ENCODE results near the gene EFHC1. TPM values are rescaled to one million over a fixed set of nuclear protein-coding genes. Genes with fewer than 3 reads are reported as not detected.

Gene EFHC1
- total and polyA plus RNA-seq, 2 experiments from 2014 or later = 24.3 to 28.0 TPM

DNA sequence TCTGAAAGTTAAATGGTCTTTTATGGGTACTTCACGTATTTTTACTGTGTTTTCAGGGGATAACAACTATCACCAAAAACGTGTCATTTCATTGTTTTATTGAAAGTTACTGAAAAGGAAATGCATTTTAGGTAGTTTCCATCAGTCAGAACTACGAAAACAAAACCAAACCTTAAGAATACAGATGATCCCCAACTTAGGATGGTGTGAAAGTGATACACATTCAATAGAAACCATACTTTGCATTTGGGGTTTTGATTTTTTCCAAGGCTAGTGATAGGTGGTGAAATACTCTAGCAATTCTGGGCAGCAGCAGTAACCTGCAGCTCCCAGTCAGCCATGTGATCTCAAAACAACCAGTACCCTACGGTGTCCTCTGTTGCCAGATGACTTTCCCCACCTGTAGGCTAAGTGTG, 25.9 kb upstream of the EFHC1 start:
- H4K20me1 ChIP-seq (replicated peaks; ENCODE audit: insufficient read depth) = no peaks in the 10 kb centered on the region; the same call in 1 of the 2 replicates
- no peak for DNase-seq (ENCODE audit: low spot score)
- H3K27ac ChIP-seq (ENCODE audit: low read depth) = no peak overlapping the region
- Mint-ChIP-seq H3K36me3 (ENCODE audit: low read depth) (no peaks in the 10 kb centered on the region), H3K4me1 (peaks cover 7% of the 10 kb centered on the region), H3K27ac (no peak overlapping the region), H3K4me3 (no peak overlapping the region), H3K27me3 (ENCODE audit: insufficient read depth, low read depth, poor library complexity) (no peaks in the 10 kb centered on the region), H3K9me3 (no peaks in the 10 kb centered on the region; the same call in 2 of the 3 replicates)
- H2AFZ ChIP-seq = no peak overlapping the region
- no peak overlapping the region for H3K4me3 ChIP-seq
- H3K36me3 ChIP-seq (ENCODE audit: insufficient read depth) = no peaks in the 10 kb centered on the region
- no peaks in the 10 kb centered on the region for H3K9me2 ChIP-seq (ENCODE audit: insufficient read depth)
- H3K4me2 ChIP-seq = no peak overlapping the region
- H3K27me3 ChIP-seq (ENCODE audit: insufficient read depth) = no peaks in the 10 kb centered on the region
- TF ChIP-seq ZNF331 (CRISPR knock-in tag; IDR thresholded peaks at IDR 0.05; ENCODE audit: low read depth) = no peak
- TF ChIP-seq NANOG (IDR thresholded peaks at IDR 0.05; ENCODE audit: borderline replicate concordance) = no peak
- TF ChIP-seq REST (IDR thresholded peaks at IDR 0.05; ENCODE audit: unreplicated experiment) = no peak
- TF ChIP-seq ZNF114 (CRISPR knock-in tag; IDR thresholded peaks at IDR 0.05) = no peak
- TF ChIP-seq ETS1 (IDR thresholded peaks at IDR 0.05) = no peak
- no peak for TF ChIP-seq JUNB (IDR thresholded peaks at IDR 0.05; ENCODE audit: unreplicated experiment)
- no peak for TF ChIP-seq CREB1 (CRISPR knock-in tag; IDR thresholded peaks at IDR 0.05; ENCODE audit: low read depth)
- no peak for TF ChIP-seq EZH2phosphoT487 (IDR thresholded peaks at IDR 0.05; ENCODE audit: unreplicated experiment)
- TF ChIP-seq, protein P1, sequence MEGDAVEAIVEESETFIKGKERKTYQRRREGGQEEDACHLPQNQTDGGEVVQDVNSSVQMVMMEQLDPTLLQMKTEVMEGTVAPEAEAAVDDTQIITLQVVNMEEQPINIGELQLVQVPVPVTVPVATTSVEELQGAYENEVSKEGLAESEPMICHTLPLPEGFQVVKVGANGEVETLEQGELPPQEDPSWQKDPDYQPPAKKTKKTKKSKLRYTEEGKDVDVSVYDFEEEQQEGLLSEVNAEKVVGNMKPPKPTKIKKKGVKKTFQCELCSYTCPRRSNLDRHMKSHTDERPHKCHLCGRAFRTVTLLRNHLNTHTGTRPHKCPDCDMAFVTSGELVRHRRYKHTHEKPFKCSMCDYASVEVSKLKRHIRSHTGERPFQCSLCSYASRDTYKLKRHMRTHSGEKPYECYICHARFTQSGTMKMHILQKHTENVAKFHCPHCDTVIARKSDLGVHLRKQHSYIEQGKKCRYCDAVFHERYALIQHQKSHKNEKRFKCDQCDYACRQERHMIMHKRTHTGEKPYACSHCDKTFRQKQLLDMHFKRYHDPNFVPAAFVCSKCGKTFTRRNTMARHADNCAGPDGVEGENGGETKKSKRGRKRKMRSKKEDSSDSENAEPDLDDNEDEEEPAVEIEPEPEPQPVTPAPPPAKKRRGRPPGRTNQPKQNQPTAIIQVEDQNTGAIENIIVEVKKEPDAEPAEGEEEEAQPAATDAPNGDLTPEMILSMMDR (conservative IDR thresholded peaks at IDR 0.05; ENCODE audit: low read depth in 2 of 2) = no peak
- TF ChIP-seq POLR2AphosphoS5 (IDR thresholded peaks at IDR 0.05; ENCODE audit: low read depth) = no peak
- TF ChIP-seq, protein P2, sequence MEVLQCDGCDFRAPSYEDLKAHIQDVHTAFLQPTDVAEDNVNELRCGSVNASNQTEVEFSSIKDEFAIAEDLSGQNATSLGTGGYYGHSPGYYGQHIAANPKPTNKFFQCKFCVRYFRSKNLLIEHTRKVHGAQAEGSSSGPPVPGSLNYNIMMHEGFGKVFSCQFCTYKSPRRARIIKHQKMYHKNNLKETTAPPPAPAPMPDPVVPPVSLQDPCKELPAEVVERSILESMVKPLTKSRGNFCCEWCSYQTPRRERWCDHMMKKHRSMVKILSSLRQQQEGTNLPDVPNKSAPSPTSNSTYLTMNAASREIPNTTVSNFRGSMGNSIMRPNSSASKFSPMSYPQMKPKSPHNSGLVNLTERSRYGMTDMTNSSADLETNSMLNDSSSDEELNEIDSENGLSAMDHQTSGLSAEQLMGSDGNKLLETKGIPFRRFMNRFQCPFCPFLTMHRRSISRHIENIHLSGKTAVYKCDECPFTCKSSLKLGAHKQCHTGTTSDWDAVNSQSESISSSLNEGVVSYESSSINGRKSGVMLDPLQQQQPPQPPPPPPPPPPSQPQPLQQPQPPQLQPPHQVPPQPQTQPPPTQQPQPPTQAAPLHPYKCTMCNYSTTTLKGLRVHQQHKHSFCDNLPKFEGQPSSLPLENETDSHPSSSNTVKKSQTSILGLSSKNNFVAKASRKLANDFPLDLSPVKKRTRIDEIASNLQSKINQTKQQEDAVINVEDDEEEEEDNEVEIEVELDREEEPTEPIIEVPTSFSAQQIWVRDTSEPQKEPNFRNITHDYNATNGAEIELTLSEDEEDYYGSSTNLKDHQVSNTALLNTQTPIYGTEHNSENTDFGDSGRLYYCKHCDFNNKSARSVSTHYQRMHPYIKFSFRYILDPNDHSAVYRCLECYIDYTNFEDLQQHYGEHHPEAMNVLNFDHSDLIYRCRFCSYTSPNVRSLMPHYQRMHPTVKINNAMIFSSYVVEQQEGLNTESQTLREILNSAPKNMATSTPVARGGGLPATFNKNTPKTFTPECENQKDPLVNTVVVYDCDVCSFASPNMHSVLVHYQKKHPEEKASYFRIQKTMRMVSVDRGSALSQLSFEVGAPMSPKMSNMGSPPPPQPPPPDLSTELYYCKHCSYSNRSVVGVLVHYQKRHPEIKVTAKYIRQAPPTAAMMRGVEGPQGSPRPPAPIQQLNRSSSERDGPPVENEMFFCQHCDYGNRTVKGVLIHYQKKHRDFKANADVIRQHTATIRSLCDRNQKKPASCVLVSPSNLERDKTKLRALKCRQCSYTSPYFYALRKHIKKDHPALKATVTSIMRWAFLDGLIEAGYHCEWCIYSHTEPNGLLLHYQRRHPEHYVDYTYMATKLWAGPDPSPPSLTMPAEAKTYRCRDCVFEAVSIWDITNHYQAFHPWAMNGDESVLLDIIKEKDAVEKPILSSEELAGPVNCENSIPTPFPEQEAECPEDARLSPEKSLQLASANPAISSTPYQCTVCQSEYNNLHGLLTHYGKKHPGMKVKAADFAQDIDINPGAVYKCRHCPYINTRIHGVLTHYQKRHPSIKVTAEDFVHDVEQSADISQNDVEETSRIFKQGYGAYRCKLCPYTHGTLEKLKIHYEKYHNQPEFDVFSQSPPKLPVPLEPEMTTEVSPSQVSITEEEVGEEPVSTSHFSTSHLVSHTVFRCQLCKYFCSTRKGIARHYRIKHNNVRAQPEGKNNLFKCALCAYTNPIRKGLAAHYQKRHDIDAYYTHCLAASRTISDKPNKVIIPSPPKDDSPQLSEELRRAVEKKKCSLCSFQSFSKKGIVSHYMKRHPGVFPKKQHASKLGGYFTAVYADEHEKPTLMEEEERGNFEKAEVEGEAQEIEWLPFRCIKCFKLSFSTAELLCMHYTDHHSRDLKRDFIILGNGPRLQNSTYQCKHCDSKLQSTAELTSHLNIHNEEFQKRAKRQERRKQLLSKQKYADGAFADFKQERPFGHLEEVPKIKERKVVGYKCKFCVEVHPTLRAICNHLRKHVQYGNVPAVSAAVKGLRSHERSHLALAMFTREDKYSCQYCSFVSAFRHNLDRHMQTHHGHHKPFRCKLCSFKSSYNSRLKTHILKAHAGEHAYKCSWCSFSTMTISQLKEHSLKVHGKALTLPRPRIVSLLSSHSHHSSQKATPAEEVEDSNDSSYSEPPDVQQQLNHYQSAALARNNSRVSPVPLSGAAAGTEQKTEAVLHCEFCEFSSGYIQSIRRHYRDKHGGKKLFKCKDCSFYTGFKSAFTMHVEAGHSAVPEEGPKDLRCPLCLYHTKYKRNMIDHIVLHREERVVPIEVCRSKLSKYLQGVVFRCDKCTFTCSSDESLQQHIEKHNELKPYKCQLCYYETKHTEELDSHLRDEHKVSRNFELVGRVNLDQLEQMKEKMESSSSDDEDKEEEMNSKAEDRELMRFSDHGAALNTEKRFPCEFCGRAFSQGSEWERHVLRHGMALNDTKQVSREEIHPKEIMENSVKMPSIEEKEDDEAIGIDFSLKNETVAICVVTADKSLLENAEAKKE (CRISPR knock-in tag; IDR thresholded peaks at IDR 0.05) = no peak
- no peak for TF ChIP-seq EZH2 (IDR thresholded peaks at IDR 0.05; ENCODE audit: low read depth, unreplicated experiment)
- TF ChIP-seq STAT1 (IDR thresholded peaks at IDR 0.05; ENCODE audit: unreplicated experiment) = no peak
- peaks cover 9% of the 10 kb centered on the region; the same call in 1 of the 2 replicates for H3K4me1 ChIP-seq (ENCODE audit: insufficient read depth)
- no peaks in the 10 kb centered on the region for H3F3A ChIP-seq (replicated peaks; ENCODE audit: low read depth)
- ATAC-seq = peak; percentile 38; the same call in 2 of the 3 replicates
- no peaks in the 10 kb centered on the region for H3K79me2 ChIP-seq (replicated peaks; ENCODE audit: insufficient read depth)

All from GM23338 (cell line).